B cell (primary cell): ENCODE data around the gene ACYP1. TPM values are rescaled to one million over a fixed set of nuclear protein-coding genes. Genes with fewer than 3 reads are reported as not detected.
A peak's percentile ranks its signal among the peaks of the same experiment; 100 is the strongest.

ENCODE experiments used
- ATAC-seq: fragments of 200-7000 bp; cut with Tn5 transposase; one replicate; pipeline ENCODE4 v1.10.0; 2021; ENCODE audit warnings: low read depth, mild to moderate bottlenecking, moderate number of reproducible peaks, moderate library complexity
- CTCF ChIA-PET: fragments of 350-600 bp; sonication (Branson Sonifier 250); formaldehyde crosslinking; loops from one replicate; lab custom pipeline; 2021; ENCODE audit warnings: antibody characterized with exemption, inconsistent platforms; lab: Charles Lee
- POLR2A ChIA-PET: fragments of 350-600 bp; sonication (Branson Sonifier 250); formaldehyde crosslinking; loops from one replicate; lab custom pipeline; 2021; ENCODE audit warnings: antibody characterized with exemption; lab: Charles Lee
- DNase-seq: peaks from one replicate; pipeline ENCODE4 v3.0.0; 2013
- H2AFZ ChIP-seq: 2 replicates; pipeline ENCODE4 v1.6.1; 2012; ENCODE audit warnings: mild to moderate bottlenecking, low read depth, low read length; ENCODE audit not compliant: insufficient read depth, poor library complexity, severe bottlenecking
- H3K27ac ChIP-seq, 2 donors: 1 replicate in 1 of 2; 2 replicates in 1 of 2; pipeline ENCODE4 v1.5.1; 2012 to 2013; ENCODE audit warnings: low read length in 2 of 2, mild to moderate bottlenecking in 2 of 2, moderate library complexity in 1 of 2
- H3K27me3 ChIP-seq, 4 experiments: fragments of 200-600 bp in 1 of 4; sonication (generic) in 1 of 4; replicated peaks in 1 of 4; 1 replicate in 2 of 4; 2 replicates in 2 of 4; pipeline versions ENCODE4 v1.6.1 to v1.7.0; 2013 to 2016; ENCODE audit warnings: low read length in 3 of 4, mild to moderate bottlenecking in 2 of 4, mixed read lengths in 1 of 4, moderate library complexity in 1 of 4; ENCODE audit not compliant: insufficient read depth in 4 of 4, control insufficient read depth in 3 of 4; ENCODE audit errors: control extremely low read depth in 1 of 4
- H3K36me3 ChIP-seq, 2 experiments: replicated peaks in 1 of 2; 1 replicate in 1 of 2; 2 replicates in 1 of 2; pipeline versions ENCODE4 v1.6.1 to v1.7.1; 2013; ENCODE audit warnings: low read length in 1 of 2; ENCODE audit not compliant: insufficient read depth in 2 of 2, control insufficient read depth in 1 of 2; ENCODE audit errors: control extremely low read depth in 1 of 2, extremely low read depth in 1 of 2
- H3K4me1 ChIP-seq, 2 donors: fragments of 200-600 bp in 1 of 2; sonication (generic) in 1 of 2; 1 replicate in 1 of 2; 2 replicates in 1 of 2; pipeline versions ENCODE4 v1.5.1 to v1.6.1; 2013 to 2017; ENCODE audit warnings: low read length in 2 of 2; ENCODE audit not compliant: control insufficient read depth in 2 of 2, insufficient read depth in 2 of 2
- H3K4me2 ChIP-seq: replicated peaks from 2 replicates; pipeline ENCODE3; 2012; ENCODE audit warnings: mild to moderate bottlenecking, low read depth, low read length; ENCODE audit not compliant: poor library complexity, severe bottlenecking
- H3K4me3 ChIP-seq, 5 experiments: fragments of 200-600 bp in 1 of 5; sonication (generic) in 1 of 5; 1 replicate in 3 of 5; 2 replicates in 2 of 5; pipeline versions ENCODE4 v1.5.1 to v1.7.0; 2011 to 2016; ENCODE audit warnings: low read length in 4 of 5, mild to moderate bottlenecking in 4 of 5, low read depth in 2 of 5, control low read depth in 1 of 5, moderate library complexity in 1 of 5; ENCODE audit not compliant: insufficient read depth in 1 of 5; ENCODE audit errors: control extremely low read depth in 1 of 5, extremely low read depth in 1 of 5
- H3K79me2 ChIP-seq: fragments of 200-600 bp; sonication (generic); one replicate; pipeline ENCODE4 v1.6.0; 2016; ENCODE audit warnings: low read length; ENCODE audit not compliant: control insufficient read depth, insufficient read depth
- H3K9ac ChIP-seq: fragments of 200-600 bp; sonication (generic); 2 replicates; pipeline ENCODE4 v1.6.1; 2017; ENCODE audit warnings: mild to moderate bottlenecking, low read length, moderate library complexity
- H3K9me3 ChIP-seq, 3 donors: one replicate each; pipeline versions ENCODE4 v1.6.1 to v1.7.1; 2013; ENCODE audit warnings: low read length in 2 of 3; ENCODE audit not compliant: control insufficient read depth in 2 of 3, insufficient read depth in 1 of 3; ENCODE audit errors: control extremely low read depth in 1 of 3
- H4K20me1 ChIP-seq: 2 replicates; pipeline ENCODE4 v1.6.0; 2012; ENCODE audit warnings: mild to moderate bottlenecking, low read length; ENCODE audit not compliant: insufficient read depth, control insufficient read depth, poor library complexity, severe bottlenecking
- H3K27ac Mint-ChIP-seq: one replicate; pipeline ENCODE4 v1.8.0; 2021; ENCODE audit warnings: mixed read lengths
- H3K27me3 Mint-ChIP-seq: one replicate; pipeline ENCODE4 v1.8.0; 2021; ENCODE audit warnings: mixed read lengths
- H3K4me1 Mint-ChIP-seq: one replicate; pipeline ENCODE4 v1.8.0; 2021; ENCODE audit warnings: mixed read lengths
- H3K4me3 Mint-ChIP-seq: one replicate; pipeline ENCODE4 v1.8.0; 2021; ENCODE audit warnings: mixed read lengths
- H3K9me3 Mint-ChIP-seq: one replicate; pipeline ENCODE4 v1.8.0; 2022; ENCODE audit warnings: mixed read lengths; ENCODE audit not compliant: insufficient read depth
- EZH2 ChIP-seq: IDR thresholded peaks from 2 replicates; pipeline ENCODE4 v1.6.1; 2012; ENCODE audit warnings: borderline replicate concordance, low read depth, mild to moderate bottlenecking, moderate library complexity, low read length; ENCODE audit not compliant: insufficient read depth, poor library complexity, severe bottlenecking
- whole genome bisulfite sequencing: methylation state at CpG from one replicate; pipeline ENCODE4 v1.1.5; 2013; ENCODE audit warnings: missing lambda C conversion rate; ENCODE audit not compliant: insufficient coverage; 5-methylcytosine and 5-hydroxymethylcytosine counted together
- intact Hi-C: fragments of 100-400 bp; cut with micrococcal nuclease; formaldehyde crosslinking; loops from one replicate; pipeline ENCODE4 v1.10.0; 2022
- polyA plus RNA-seq: library from polyadenylated mRNA; depleted of rRNA; stranded (reverse); fragments of >200 nt; gene quantifications from 2 replicates; pipeline ENCODE4 v1.2.3, GENCODE V29; 2012
- total RNA-seq, 2 donors: library from RNA; stranded (reverse); fragments of 120-200 nt in 1 of 2; gene quantifications; 1 replicate in 1 of 2; 2 replicates in 1 of 2; pipeline versions ENCODE4 v1.2.3 to v1.2.4, GENCODE V29; 2013 to 2022
- TF ChIP-seq, protein P1 (sequence below): fragments of 200-600 bp; IDR thresholded peaks from one replicate; pipeline ENCODE4 v1.8.0; 2022; ENCODE audit warnings: antibody characterized with exemption, mild to moderate bottlenecking

ACYP1 gene
- total and polyA plus RNA-seq, 2 donors (not counting 1 experiment from before 2014, with no cell fraction given) = 38.3 to 46.7 TPM

DNA sequence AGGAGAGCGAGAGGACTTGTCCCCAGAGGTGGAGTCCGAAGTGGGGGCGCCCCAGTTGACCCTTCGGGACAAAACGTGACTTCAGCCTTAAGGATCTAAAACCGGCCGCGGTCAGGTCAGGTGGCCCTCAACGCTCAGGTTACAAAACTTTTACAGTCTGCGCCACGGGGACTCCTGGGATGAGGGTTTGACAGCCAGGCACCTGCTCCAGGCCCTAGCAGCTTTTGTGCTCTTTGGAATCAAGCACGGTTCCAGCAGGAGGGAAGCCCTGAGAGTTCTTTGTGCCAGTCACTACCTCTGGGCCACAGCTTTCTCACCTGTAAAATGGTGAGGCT is 6.0 kb upstream of the ACYP1 start:
- no peak overlapping the region for H3K27ac ChIP-seq
- H3K4me3 ChIP-seq = peak overlapping the region in 4 of 5 experiments; percentile 62 to 82 (median 69)
- intact Hi-C loops = loop anchor here (1.0 to 10.0 kb wide), 3 partner anchors 18 to 455 kb away; partner anchors contain the start of genes LTBP2, MLH3 and NEK9
- H3K9me3 ChIP-seq = no peaks in the 10 kb centered on the region
- ATAC-seq (no peak), DNase-seq (no peak)
- peak overlapping the region; percentile 80 for H2AFZ ChIP-seq
- no peaks in the 10 kb centered on the region for H3K79me2 ChIP-seq
- H3K4me2 ChIP-seq = peak overlapping the region; percentile 89
- peaks cover 7 to 18% of the 10 kb centered on the region in 2 donors for H3K4me1 ChIP-seq
- H4K20me1 ChIP-seq = no peaks in the 10 kb centered on the region
- Mint-ChIP-seq H3K4me3 (no peak overlapping the region), H3K4me1 (peaks cover 5% of the 10 kb centered on the region), H3K9me3 (no peaks in the 10 kb centered on the region), H3K27me3 (no peaks in the 10 kb centered on the region), H3K27ac (peak overlapping the region; percentile 60)
- 62% methylated on average over 12 of the region's 12 CpGs for WGBS
- ChIA-PET POLR2A (interaction anchor here (0.5 kb wide), 2 partner anchors 180 to 576 kb away, joined by 3 to 7 read pairs; partner anchors contain the start of gene ISCA2), CTCF (interaction anchor here (1.4 kb wide), 1 partner anchor 19 kb away, joined by 4 read pairs; no protein-coding TSS in a partner anchor)
- peak overlapping the region; percentile 68 for H3K9ac ChIP-seq
- H3K36me3 ChIP-seq = no peaks in the 10 kb centered on the region
- TF ChIP-seq, protein P1, sequence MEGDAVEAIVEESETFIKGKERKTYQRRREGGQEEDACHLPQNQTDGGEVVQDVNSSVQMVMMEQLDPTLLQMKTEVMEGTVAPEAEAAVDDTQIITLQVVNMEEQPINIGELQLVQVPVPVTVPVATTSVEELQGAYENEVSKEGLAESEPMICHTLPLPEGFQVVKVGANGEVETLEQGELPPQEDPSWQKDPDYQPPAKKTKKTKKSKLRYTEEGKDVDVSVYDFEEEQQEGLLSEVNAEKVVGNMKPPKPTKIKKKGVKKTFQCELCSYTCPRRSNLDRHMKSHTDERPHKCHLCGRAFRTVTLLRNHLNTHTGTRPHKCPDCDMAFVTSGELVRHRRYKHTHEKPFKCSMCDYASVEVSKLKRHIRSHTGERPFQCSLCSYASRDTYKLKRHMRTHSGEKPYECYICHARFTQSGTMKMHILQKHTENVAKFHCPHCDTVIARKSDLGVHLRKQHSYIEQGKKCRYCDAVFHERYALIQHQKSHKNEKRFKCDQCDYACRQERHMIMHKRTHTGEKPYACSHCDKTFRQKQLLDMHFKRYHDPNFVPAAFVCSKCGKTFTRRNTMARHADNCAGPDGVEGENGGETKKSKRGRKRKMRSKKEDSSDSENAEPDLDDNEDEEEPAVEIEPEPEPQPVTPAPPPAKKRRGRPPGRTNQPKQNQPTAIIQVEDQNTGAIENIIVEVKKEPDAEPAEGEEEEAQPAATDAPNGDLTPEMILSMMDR = no peak
- no peak for TF ChIP-seq EZH2
- H3K27me3 ChIP-seq = no peaks in the 10 kb centered on the region

DNA sequence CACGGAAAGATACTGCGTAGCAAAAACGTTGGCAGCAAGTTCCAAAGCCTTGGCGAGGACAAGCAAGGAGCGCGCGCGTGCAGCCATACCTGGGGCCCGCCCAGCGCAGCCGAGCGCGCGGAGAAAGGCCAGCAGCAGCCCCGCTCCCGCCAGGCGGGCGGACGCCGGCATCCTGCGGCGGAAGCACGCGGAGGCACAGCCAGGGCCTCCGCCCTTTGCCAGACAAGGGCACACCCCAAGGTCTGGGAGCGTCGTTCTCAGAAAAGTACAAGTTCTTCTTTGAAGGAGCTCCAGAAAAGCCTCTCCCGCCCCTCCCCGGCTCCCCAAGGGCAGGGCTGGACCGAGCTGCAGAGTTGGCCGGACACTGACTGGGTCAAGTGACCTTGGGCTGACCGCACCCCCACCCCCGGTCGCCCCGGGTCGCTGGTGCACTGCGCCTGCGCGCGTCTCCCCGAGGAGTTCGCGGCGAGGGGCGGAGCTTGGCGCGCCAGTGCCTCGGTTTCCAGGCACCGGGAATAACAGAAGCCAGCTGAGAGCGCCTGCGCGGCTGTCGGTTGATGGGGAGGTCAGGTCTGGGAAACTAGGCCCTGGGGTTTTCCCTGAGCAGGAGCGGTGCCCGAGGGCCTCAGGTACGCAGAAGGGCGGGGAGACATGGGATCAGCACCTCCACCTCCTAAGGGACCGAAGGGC is 5.4 kb upstream of the ACYP1 start, which contains the start of gene ZC2HC1C:
ZC2HC1C (plus strand) TSS at position 521 of the 690 bp plus-strand sequence. CDS start 933 bp downstream, outside the sequence.
- H3K27me3 ChIP-seq = no peaks in the 10 kb centered on the region
- TF ChIP-seq, protein P1 = no peak
- no peak for TF ChIP-seq EZH2
- WGBS = 5% methylated on average over 58 of the region's 58 CpGs
- Mint-ChIP-seq H3K27me3 (no peaks in the 10 kb centered on the region), H3K27ac (peak within 1 kb of the TSS; percentile 80), H3K4me3 (no peak within 1 kb of the TSS), H3K9me3 (no peaks in the 10 kb centered on the region), H3K4me1 (peaks cover 7% of the 10 kb centered on the region)
- H3K9me3 ChIP-seq = no peaks in the 10 kb centered on the region
- intact Hi-C loops = loop anchor here (1.0 to 10.0 kb wide), 3 partner anchors 18 to 454 kb away; partner anchors contain the start of genes LTBP2, MLH3 and NEK9
- H4K20me1 ChIP-seq = no peaks in the 10 kb centered on the region
- POLR2A ChIA-PET = interaction anchor here (0.5 kb wide), 3 partner anchors 180 to 576 kb away, joined by 3 to 9 read pairs (median 7); partner anchors contain the start of gene ISCA2
- peak within 1 kb of the TSS; percentile 34 to 82 (median 63) for H3K4me3 ChIP-seq
- H3K27ac ChIP-seq = peak within 1 kb of the TSS in 1 of 2 donors; percentile 53
- CTCF ChIA-PET = interaction anchor here (1.4 kb wide), 1 partner anchor 19 kb away, joined by 4 read pairs; no protein-coding TSS in a partner anchor
- H3K9ac ChIP-seq = peak within 1 kb of the TSS; percentile 68
- peak within 1 kb of the TSS; percentile 89 for H3K4me2 ChIP-seq
- peaks cover under 1% of the 10 kb centered on the region for H3K79me2 ChIP-seq
- DNase-seq (peak; percentile 61), ATAC-seq (peak; percentile 83)
- H3K4me1 ChIP-seq = peaks cover 8 to 18% of the 10 kb centered on the region in 2 donors
- peak within 1 kb of the TSS; percentile 80 for H2AFZ ChIP-seq
- H3K36me3 ChIP-seq = no peaks in the 10 kb centered on the region
